HG03139 (cell line): ENCODE measurements around the gene BACH2.
"Not testable (repeated sequence)": the region's sequence is repeated elsewhere in the genome, so short reads cannot be mapped to it uniquely, and the experiment has no call there.

Experiments
- ATAC-seq: cut with Tn5 transposase; IDR thresholded peaks from one replicate; pipeline ENCODE4 v1.9.1; 2021; ENCODE audit not compliant: unreplicated experiment

BACH2 gene

DNA sequence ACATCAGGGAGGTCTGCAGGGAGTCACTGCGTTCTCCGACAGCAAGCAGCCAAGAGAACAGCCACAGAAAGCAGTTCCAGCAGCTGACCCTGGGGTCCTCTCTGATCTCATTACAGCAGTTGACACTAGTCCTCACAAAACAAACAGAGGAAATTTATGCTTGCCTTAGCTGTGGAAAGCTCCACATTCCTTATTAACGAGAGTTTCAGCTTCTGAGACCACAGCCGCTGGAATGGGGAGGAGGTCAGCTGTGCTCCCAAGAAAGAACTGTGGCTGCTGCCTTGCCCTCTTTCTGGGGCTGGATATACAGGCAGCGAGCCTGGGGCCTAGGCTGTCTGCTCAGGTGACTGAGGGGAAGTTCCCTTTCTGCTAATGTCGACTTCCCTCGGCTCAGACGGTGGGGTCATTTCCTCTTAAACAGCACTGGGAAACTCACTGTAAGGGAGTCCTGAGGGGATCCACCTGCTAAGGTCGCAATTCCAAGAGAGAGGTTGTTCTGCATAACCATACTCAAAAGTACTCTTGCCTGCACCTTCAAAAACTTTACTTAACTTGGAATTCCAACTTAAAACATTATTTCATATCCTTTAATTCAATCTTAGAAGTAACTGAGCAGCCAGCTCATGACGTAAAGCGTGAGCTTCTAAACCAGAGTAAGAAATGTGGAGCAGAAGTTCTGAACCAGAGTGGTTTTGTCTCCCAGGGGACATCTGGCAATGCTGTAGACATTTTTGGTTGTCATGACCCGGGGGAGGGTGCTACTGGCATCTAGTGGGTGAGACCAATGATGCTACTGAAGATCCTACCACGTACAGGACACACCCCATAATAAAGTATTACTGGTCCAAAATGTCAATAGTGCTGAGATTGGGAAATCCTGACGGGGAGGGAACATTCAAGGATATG, 80.3 kb downstream of the BACH2 start:
- peak; percentile 56 for ATAC-seq

DNA sequence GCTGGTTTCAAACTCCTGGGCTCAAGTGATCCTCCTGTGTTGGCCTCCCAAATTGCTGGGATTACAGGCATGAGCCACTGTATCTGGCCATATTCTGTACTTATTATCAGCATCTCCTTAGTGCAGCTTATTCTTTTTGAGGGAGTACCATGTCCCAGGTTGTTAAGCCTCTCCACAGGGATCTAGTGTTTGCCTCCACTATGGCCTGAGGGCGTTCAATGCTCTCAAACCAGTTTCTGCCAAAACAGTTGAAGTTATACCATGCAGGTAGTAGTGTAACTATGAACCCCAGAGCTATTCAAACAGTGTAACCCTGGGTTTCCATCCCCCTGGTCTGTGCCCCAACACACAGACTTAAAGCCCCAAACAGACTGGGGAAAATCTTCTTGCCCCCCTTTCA, 81.7 kb downstream of the BACH2 start:
- no peak for ATAC-seq

GRCh38 chr6:90214461-90214860, 82.2 kb downstream of the BACH2 start:
- ATAC-seq, result no peak

DNA sequence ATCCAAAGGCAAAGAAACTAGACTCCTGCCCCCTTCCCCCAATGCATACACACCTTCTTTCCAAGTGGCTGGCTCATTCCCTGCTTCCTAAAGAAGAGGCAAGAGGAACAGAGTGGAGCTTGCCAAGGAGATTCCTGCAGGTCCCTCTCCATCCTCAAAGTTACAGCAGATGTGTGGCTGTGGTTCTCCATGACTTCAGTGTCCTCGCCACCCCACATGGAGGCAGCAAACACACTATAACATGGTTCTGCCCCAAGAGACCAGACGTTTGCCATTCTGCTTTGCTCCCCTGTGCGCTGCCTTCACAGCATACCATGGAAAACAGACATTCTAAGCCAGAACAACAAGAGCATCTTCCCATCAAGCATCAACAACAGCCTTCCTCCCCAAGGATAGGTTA, 84.4 kb downstream of the BACH2 start:
- no peak for ATAC-seq

DNA sequence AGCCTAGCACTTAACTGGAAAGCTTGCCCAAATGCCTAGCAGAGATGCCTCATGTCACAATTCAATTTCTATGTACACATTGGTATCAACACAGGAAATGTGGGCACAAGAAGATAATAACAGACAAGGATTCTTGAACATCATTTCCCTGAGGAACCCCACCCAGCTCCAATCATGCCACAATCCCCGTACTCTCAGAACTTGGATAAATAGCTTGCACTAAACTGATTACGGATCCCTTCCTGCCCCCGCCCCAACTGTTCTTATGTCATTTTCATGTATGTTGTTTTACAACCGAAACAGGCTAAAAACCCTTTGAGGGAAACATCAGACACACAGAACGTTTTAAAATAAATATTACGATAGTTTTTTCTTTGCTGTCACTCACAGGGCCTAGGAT, 87.1 kb downstream of the BACH2 start:
- ATAC-seq, result no peak

DNA sequence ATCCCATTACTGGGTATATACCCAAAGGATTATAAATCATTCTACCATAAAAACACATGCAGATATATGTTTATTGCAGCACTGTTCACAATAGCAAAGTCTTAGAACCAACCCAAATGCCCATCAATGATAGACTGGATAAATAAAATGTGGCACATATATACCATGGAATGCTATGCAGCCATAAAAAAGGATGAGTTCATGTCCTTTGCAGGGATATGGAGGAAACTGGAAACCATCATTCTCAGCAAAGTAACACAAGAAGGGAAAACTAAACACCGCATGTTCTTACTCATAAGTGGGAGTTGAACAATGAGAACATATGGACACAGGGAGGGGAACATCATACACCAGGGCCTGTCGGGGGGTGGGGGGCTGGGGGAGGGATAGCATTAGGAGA, 88.0 kb downstream of the BACH2 start:
- not testable (repeated sequence) for ATAC-seq

- ATAC-seq, result no peak
These were observed 92.2 kb downstream of the BACH2 start for GRCh38 chr6:90204327-90205056.

- no peak for ATAC-seq
These were observed 93.0 kb downstream of the BACH2 start for GRCh38 chr6:90203672-90204071.

GRCh38 chr6:90202156-90202555, 94.5 kb downstream of the BACH2 start:
- no peak for ATAC-seq

DNA sequence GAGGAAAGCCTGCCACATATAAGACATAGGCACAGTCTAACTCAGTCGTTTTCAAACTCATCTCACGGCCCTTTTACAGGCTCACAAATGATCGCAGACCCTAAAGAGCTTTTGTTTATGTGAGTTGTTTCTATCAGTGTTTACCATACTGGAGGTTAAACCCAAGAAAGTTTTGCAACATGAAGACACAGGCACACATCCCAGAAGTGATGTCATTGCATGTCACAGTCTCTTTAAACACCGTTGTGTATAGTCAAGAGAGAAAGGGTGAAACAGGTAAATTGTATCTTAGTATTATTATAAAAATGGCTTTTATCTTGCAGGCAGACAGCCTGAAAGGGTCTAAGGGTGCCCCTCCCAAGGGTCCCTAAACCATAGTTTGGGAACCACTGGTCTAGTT, 96.7 kb downstream of the BACH2 start:
- no peak for ATAC-seq

DNA sequence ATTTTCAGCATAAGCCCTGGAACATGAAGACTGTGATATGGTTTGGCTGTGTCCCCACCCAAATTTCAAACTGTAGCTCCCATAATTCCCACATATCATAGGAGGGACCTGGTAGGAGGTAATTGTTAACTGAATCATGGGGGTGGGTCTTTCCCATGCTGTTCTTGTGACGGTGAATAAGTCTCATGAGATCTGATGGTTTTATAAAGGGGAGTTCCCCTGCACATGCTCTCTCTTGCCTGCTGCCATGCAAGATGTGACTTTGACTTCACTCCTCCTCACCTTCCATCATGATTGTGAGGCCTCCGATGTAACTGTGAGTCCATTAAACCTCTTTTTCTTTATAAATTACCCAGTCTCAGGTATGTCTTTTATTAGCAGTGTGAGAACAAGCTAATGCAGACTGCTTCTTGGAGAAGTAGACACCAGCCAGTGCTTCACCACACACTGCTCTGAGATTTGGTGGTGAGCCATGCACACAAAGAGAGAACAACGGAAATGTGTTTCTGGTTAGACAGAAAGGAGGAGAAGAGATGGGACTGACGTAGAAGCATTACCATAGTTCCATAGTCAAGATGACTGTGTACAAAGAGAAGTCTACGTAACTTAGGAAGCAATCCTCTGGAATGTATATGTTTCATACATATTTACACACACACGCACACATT, 97.8 kb downstream of the BACH2 start:
- no peak for ATAC-seq

DNA sequence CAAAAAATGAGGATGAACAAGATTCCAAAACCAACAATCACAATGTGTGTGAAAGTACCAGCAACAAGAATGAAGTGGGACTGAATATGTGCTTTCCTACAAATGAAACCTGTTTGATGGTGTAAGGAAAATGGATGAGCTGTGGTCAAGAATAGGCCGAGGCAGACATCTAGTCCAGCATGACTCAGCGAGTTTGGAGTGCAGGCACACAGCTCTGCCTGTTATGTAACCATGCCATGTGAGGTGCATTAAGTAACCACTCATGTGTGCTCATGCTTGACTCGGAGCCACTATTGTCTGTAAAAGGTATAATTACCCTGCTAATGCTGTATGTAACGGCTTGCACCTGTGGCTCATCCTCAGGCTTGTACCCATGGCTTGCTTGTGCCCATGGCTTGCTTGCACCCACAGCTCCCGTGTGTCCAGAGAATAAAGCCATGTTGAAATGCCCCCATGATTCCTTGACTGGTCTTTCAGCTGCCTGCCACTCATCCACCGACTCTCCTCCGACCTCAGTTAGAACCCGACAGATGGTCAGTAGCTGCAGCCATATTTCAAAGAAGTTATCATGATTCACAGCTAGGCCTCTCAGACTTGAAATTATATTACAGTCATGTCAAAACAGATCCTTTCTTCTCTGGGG, 98.7 kb downstream of the BACH2 start:
- no peak for ATAC-seq

GRCh38 chr6:90195094-90195829, 101.4 kb downstream of the BACH2 start:
- ATAC-seq, result no peak

DNA sequence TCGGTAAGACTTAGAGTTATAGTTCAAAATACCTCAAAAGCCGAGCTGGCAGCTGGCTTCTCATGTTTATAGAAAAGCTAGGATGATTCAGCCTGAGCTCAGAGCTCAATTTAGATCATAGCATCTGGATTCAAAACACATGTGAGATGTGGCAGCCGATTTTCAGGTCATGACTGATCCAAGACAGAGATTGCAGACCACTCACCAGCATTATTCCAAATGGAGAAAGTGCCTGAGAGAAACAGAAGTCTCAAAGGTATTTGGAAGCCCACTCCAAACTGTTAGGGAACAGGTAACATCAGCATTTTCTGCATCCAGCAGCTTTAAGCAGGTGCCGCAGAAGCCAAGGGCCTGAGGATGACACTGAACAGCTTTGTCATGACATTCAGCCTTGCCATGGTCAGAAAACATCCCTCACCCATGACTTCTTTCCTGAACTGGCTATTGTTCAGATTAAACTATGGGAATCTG, 102.2 kb downstream of the BACH2 start:
- no peak for ATAC-seq

DNA sequence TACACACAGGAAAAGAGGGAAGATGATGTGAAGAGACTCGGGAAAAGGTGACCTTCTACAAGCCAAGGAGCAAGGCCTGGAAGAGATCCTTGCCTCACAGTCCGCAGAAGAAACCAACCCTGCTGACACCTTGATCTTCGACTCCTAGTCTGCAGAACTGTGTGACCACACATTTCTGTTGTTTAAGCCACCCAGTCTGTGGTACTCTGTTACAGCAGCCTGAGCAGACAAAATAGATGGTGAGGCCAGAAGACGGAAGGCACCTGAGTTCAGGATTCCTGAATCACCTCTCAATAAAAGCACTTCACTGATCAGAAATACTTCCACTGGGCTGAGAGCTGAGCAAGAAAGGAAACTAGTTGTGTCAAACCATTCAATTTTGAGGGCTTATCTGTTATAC, 103.3 kb downstream of the BACH2 start:
- no peak for ATAC-seq

GRCh38 chr6:90192857-90193256, 103.8 kb downstream of the BACH2 start:
- no peak for ATAC-seq

- ATAC-seq, result no peak
These were observed 105.8 kb downstream of the BACH2 start for GRCh38 chr6:90190752-90191395.

GRCh38 chr6:90190131-90190530, 106.5 kb downstream of the BACH2 start:
- no peak for ATAC-seq

- ATAC-seq, result no peak
These were observed 109.1 kb downstream of the BACH2 start for GRCh38 chr6:90187437-90188121.
